Gastroesophageal sphincter (tissue), 3 donors: ENCODE data around the gene SLC4A5.
A peak's percentile ranks its signal among the peaks of the same experiment; 100 is the strongest.

Experiments
- CTCF ChIP-seq, 4 experiments: fragments of 200-600 bp in 2 of 4; fragments of 450-650 bp in 2 of 4; sonication (generic) in 1 of 4; IDR thresholded peaks; one replicate each; pipeline ENCODE4 v1.5.1; 2017 to 2019; ENCODE audit warnings: antibody characterized with exemption in 4 of 4, mild to moderate bottlenecking in 2 of 4, moderate library complexity in 2 of 4
- POLR2A ChIP-seq, 2 donors: fragments of 450-650 bp; IDR thresholded peaks; one replicate each; pipeline ENCODE4 v1.6.1; 2017; ENCODE audit warnings: antibody characterized with exemption in 2 of 2, mild to moderate bottlenecking in 2 of 2, moderate library complexity in 1 of 2

GRCh38 chr2:74199275-74199701 is 143.9 kb downstream of the SLC4A5 start:
- TF ChIP-seq CTCF (IDR thresholded peaks at IDR 0.05), result no peak
- TF ChIP-seq POLR2A (IDR thresholded peaks at IDR 0.05), result peak in 1 of 2 donors; percentile 6
